H1 (cell line): ENCODE data around the gene PDE8B. TPM values are rescaled to one million over a fixed set of nuclear protein-coding genes. Genes with fewer than 3 reads are reported as not detected.

Experiments
- CTCF ChIA-PET: fragments of 300-600 bp; sonication (Branson Sonifier 250); formaldehyde crosslinking; loops from one replicate; lab custom pipeline; 2021; ENCODE audit not compliant: partially characterized antibody; lab: Charles Lee
- POLR2A ChIA-PET: fragments of 300-600 bp; sonication (Branson Sonifier 250); formaldehyde crosslinking; loops from one replicate; lab custom pipeline; 2021; ENCODE audit warnings: inconsistent platforms; ENCODE audit not compliant: partially characterized antibody; lab: Charles Lee
- DNase-seq, 2 experiments: peaks; one replicate each; pipeline versions ENCODE4 v3.0.0 to v3.0.0-alpha.2; 2010 to 2022; ENCODE audit warnings: low spot score in 2 of 2, low read depth in 1 of 2, mixed read lengths in 1 of 2
- FAIRE-seq: peaks from 2 replicates; lab custom pipeline; 2011; peaks lifted over from hg19 to GRCh38; lab: Jason Lieb, UNC
- H2AFZ ChIP-seq: 2 replicates; pipeline ENCODE4 v1.8.1; 2012; ENCODE audit warnings: low read length, inconsistent platforms
- H2AK5ac ChIP-seq: 2 replicates; pipeline ENCODE4 v1.6.1; 2013; ENCODE audit warnings: low read depth, low read length
- H2BK120ac ChIP-seq: replicated peaks from 2 replicates; pipeline ENCODE3; 2013; ENCODE audit warnings: low read depth, low read length, inconsistent platforms
- H2BK12ac ChIP-seq: 2 replicates; pipeline ENCODE4 v1.6.1; 2013; ENCODE audit warnings: low read depth, low read length
- H2BK15ac ChIP-seq: 2 replicates; pipeline ENCODE4 v1.6.1; 2013; ENCODE audit warnings: low read length
- H2BK20ac ChIP-seq: 2 replicates; pipeline ENCODE4 v1.6.1; 2013; ENCODE audit warnings: low read length
- H2BK5ac ChIP-seq: 2 replicates; pipeline ENCODE4 v1.6.1; 2013; ENCODE audit warnings: low read depth, low read length
- H3K14ac ChIP-seq: 2 replicates; pipeline ENCODE4 v1.6.1; 2013; ENCODE audit warnings: inconsistent platforms; ENCODE audit not compliant: insufficient read length
- H3K18ac ChIP-seq: 2 replicates; pipeline ENCODE4 v1.6.1; 2013; ENCODE audit warnings: low read length; ENCODE audit errors: extremely low read depth
- H3K23ac ChIP-seq: 2 replicates; pipeline ENCODE4 v1.6.1; 2013; ENCODE audit warnings: inconsistent platforms; ENCODE audit not compliant: insufficient read length
- H3K23me2 ChIP-seq: 2 replicates; pipeline ENCODE4 v1.6.1; 2013; ENCODE audit warnings: low read depth, low read length
- H3K27ac ChIP-seq: 2 replicates; pipeline ENCODE4 v1.6.1; 2011; ENCODE audit warnings: low read depth, low read length, inconsistent platforms
- H3K27me3 ChIP-seq, 4 experiments: replicated peaks in 1 of 4; 1 replicate in 1 of 4; 2 replicates in 3 of 4; pipeline versions ENCODE4 v1.6.1 to v1.8.1; 2011 to 2013; ENCODE audit warnings: low read length in 3 of 4, mild to moderate bottlenecking in 3 of 4, inconsistent platforms in 2 of 4, mixed read lengths in 2 of 4, moderate library complexity in 1 of 4; ENCODE audit not compliant: control insufficient read depth in 3 of 4, insufficient read depth in 3 of 4; ENCODE audit errors: extremely low read depth in 1 of 4
- H3K36me3 ChIP-seq, 4 experiments: 2 replicates each; pipeline versions ENCODE4 v1.6.1 to v1.8.1; 2011 to 2013; ENCODE audit warnings: mild to moderate bottlenecking in 4 of 4, low read length in 3 of 4, moderate library complexity in 2 of 4, control low read depth in 1 of 4, inconsistent platforms in 1 of 4; ENCODE audit not compliant: insufficient read depth in 4 of 4, control insufficient read depth in 2 of 4
- H3K4ac ChIP-seq: replicated peaks from 2 replicates; pipeline ENCODE3; 2013; ENCODE audit warnings: low read length, low read depth, mixed read lengths, inconsistent platforms; ENCODE audit not compliant: insufficient read length
- H3K4me1 ChIP-seq, 4 experiments: replicated peaks in 1 of 4; 1 replicate in 1 of 4; 2 replicates in 3 of 4; pipeline versions ENCODE4 v1.6.1 to v1.8.1; 2011 to 2013; ENCODE audit warnings: low read length in 3 of 4, inconsistent platforms in 2 of 4, mixed read lengths in 1 of 4; ENCODE audit not compliant: insufficient read depth in 4 of 4, control insufficient read depth in 3 of 4
- H3K4me2 ChIP-seq, 2 experiments: 2 replicates each; pipeline versions ENCODE4 v1.6.1 to v1.8.1; 2011 to 2013; ENCODE audit warnings: low read depth in 2 of 2, low read length in 2 of 2, control low read depth in 1 of 2, inconsistent platforms in 1 of 2, mild to moderate bottlenecking in 1 of 2; ENCODE audit not compliant: insufficient read depth in 1 of 2
- H3K4me3 ChIP-seq, 4 experiments: fragments of 200-600, 300-600 bp in 1 of 4; sonication (generic), shearing (Covaris generic), sonication (Bioruptor Twin) in 1 of 4; 2 replicates each; pipeline versions ENCODE4 v1.5.1 to v1.8.1; 2011 to 2016; ENCODE audit warnings: low read length in 4 of 4, low read depth in 3 of 4, control low read depth in 2 of 4, inconsistent platforms in 2 of 4, mild to moderate bottlenecking in 2 of 4, mixed read lengths in 1 of 4, moderate library complexity in 1 of 4; ENCODE audit not compliant: insufficient read depth in 2 of 4; ENCODE audit errors: extremely low read depth in 1 of 4
- H3K56ac ChIP-seq: replicated peaks from 2 replicates; pipeline ENCODE3; 2013; ENCODE audit warnings: low read depth, mild to moderate bottlenecking, mixed read lengths, low read length, inconsistent platforms; ENCODE audit not compliant: insufficient read length
- H3K79me1 ChIP-seq: 2 replicates; pipeline ENCODE4 v1.6.1; 2013; ENCODE audit warnings: low read depth, low read length, control low read depth
- H3K79me2 ChIP-seq, 2 experiments: 2 replicates each; pipeline versions ENCODE4 v1.6.1 to v1.8.1; 2012 to 2013; ENCODE audit warnings: low read length in 2 of 2, mild to moderate bottlenecking in 2 of 2, inconsistent platforms in 1 of 2; ENCODE audit not compliant: insufficient read depth in 2 of 2, control insufficient read depth in 1 of 2
- H3K9ac ChIP-seq, 4 experiments: replicated peaks in 1 of 4; 1 replicate in 1 of 4; 2 replicates in 3 of 4; pipeline versions ENCODE4 v1.6.1 to v1.8.1; 2011 to 2013; ENCODE audit warnings: low read depth in 3 of 4, low read length in 3 of 4, control low read depth in 2 of 4, mild to moderate bottlenecking in 2 of 4, moderate library complexity in 2 of 4, inconsistent platforms in 1 of 4; ENCODE audit errors: extremely low read depth in 1 of 4
- H3K9me3 ChIP-seq, 2 experiments: 2 replicates each; pipeline versions ENCODE4 v1.6.1 to v1.8.1; 2012 to 2013; ENCODE audit warnings: mild to moderate bottlenecking in 2 of 2, moderate library complexity in 2 of 2, control low read depth in 1 of 2, inconsistent platforms in 1 of 2, low read depth in 1 of 2, low read length in 1 of 2, mixed read lengths in 1 of 2; ENCODE audit not compliant: insufficient read depth in 2 of 2
- H4K20me1 ChIP-seq, 2 experiments: replicated peaks in 1 of 2; 2 replicates each; pipeline versions ENCODE3 to v1.8.1; 2011 to 2013; ENCODE audit warnings: inconsistent platforms in 2 of 2, low read length in 2 of 2, mild to moderate bottlenecking in 1 of 2; ENCODE audit not compliant: insufficient read depth in 2 of 2, control insufficient read depth in 1 of 2
- H4K5ac ChIP-seq: 2 replicates; pipeline ENCODE4 v1.6.1; 2013; ENCODE audit warnings: low read length, low read depth, mixed read lengths, inconsistent platforms; ENCODE audit not compliant: insufficient read length
- H4K8ac ChIP-seq: 2 replicates; pipeline ENCODE4 v1.8.0; 2013; ENCODE audit warnings: mild to moderate bottlenecking, moderate library complexity, low read length, inconsistent platforms; ENCODE audit not compliant: insufficient read depth; ENCODE audit errors: extremely low read depth
- H4K91ac ChIP-seq: replicated peaks from 2 replicates; pipeline ENCODE3; 2013; ENCODE audit warnings: low read length, mixed read lengths, inconsistent platforms; ENCODE audit not compliant: insufficient read length
- ATF2 ChIP-seq: IDR thresholded peaks from 2 replicates; pipeline ENCODE4 v1.6.1; 2012; ENCODE audit warnings: low read length, inconsistent platforms
- EP300 ChIP-seq, 2 experiments: IDR thresholded peaks; 1 replicate in 1 of 2; 2 replicates in 1 of 2; pipeline ENCODE4 v1.6.1; 2011 to 2012; ENCODE audit warnings: low read depth in 2 of 2, low read length in 2 of 2, mild to moderate bottlenecking in 2 of 2, borderline replicate concordance in 1 of 2, inconsistent platforms in 1 of 2, moderate library complexity in 1 of 2
- GABPA ChIP-seq: IDR thresholded peaks from 2 replicates; pipeline ENCODE4 v1.6.1; 2011; ENCODE audit warnings: mild to moderate bottlenecking, low read length, moderate library complexity, borderline replicate concordance; ENCODE audit not compliant: insufficient read depth
- NRF1 ChIP-seq: IDR thresholded peaks from 2 replicates; pipeline ENCODE4 v1.6.1; 2011; ENCODE audit warnings: mild to moderate bottlenecking, low read depth, low read length, improper control_type of control experiment
- PHF8 ChIP-seq: fragments of 200-600 bp; sonication (generic); conservative IDR thresholded peaks from 2 replicates; pipeline ENCODE4 v1.7.1; 2012; ENCODE audit warnings: low read depth, mild to moderate bottlenecking, inconsistent platforms, low read length, moderate library complexity
- RAD21 ChIP-seq, 2 experiments: IDR thresholded peaks in 1 of 2; conservative IDR thresholded peaks in 1 of 2; 2 replicates each; pipeline ENCODE4 v1.6.1; 2011; ENCODE audit warnings: low read depth in 2 of 2, low read length in 2 of 2, improper control_type of control experiment in 1 of 2, inconsistent platforms in 1 of 2, mild to moderate bottlenecking in 1 of 2, moderate library complexity in 1 of 2
- RFX5 ChIP-seq: IDR thresholded peaks from 2 replicates; pipeline ENCODE4 v1.6.1; 2011; ENCODE audit warnings: low read depth, low read length, improper control_type of control experiment, borderline replicate concordance
- SP2 ChIP-seq: IDR thresholded peaks from 2 replicates; pipeline ENCODE4 v1.6.1; 2012; ENCODE audit warnings: mild to moderate bottlenecking, low read length, inconsistent platforms
- TBP ChIP-seq: IDR thresholded peaks from 2 replicates; pipeline ENCODE4 v1.6.1; 2011; ENCODE audit warnings: low read depth, low read length, improper control_type of control experiment
- WGBS, 2 experiments: shearing (Covaris generic) in 1 of 2; methylation state at CpG; one replicate each; pipeline versions ENCODE4 v1.1.6 to v1.1.7; 2013 to 2015; ENCODE audit warnings: low lambda C conversion rate in 2 of 2, mixed read lengths in 2 of 2, inconsistent platforms in 1 of 2, low coverage in 1 of 2, missing lambda C conversion rate in 1 of 2; ENCODE audit not compliant: insufficient replicate concordance in 2 of 2, insufficient coverage in 1 of 2, insufficient read length in 1 of 2; ENCODE audit errors: extremely low coverage in 1 of 2, missing lambda C conversion rate in 1 of 2; 5-methylcytosine and 5-hydroxymethylcytosine counted together
- polyA plus RNA-seq, 7 experiments: library from polyadenylated mRNA; depleted of rRNA in 3 of 7; stranded (reverse) in 5 of 7; unstranded in 2 of 7; fragments of >200 nt in 5 of 7; fragments of 200-250 nt in 2 of 7; gene quantifications; 1 replicate in 5 of 7; 2 replicates in 1 of 7; 4 replicates in 1 of 7; pipeline versions ENCODE4 v1.2.1 to v1.2.3, GENCODE V29; 2011 to 2013; ENCODE audit warnings: missing spikeins in 2 of 7, mixed read lengths in 2 of 7
- total RNA-seq: library from RNA; stranded (reverse); fragmentation: NEBNext Ultra II Directional; extraction: Animal tissue kit (Norgen Biotek cat#: 25700); gene quantifications from 2 replicates; pipeline ENCODE4 v1.2.1, GENCODE V29; 2021

PDE8B gene
- total and polyA plus RNA-seq, 2 of the 8 experiments (the other 6 are each of a cell fraction or from before 2014, with no cell fraction given): 0.32 to 1.1 TPM

DNA sequence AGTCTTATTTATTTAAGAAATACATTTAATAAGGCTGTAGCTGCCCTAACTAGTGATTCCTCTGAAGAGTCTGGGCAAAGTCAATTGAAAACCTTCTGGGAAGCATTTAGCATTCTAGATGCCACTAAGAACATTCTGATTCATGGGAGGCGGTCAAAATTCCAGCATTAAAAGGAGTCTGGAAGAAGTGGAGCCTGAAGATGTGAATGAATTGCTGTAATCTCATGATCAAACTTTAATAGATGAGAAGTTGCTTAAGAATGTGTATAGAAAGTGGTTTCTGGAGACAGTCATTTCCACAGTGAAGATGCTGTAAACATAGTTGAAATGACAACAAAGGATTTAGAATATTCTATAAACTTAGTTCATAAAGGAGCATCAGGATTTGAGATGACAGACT, 220.2 kb downstream of the PDE8B start:
- no peak overlapping the region for H2BK12ac ChIP-seq
- CTCF ChIA-PET: no interaction called here
- no peaks in the 10 kb centered on the region for H3K27me3 ChIP-seq
- no peak overlapping the region for H2BK5ac ChIP-seq
- WGBS, 2 experiments: 88% methylated on average over 1 of the region's 1 CpG; no CpG with 5 or more reads in 1 of the 2 experiments
- no peaks in the 10 kb centered on the region for H3K9me3 ChIP-seq
- no peak overlapping the region for H2BK120ac ChIP-seq
- no peak overlapping the region for H3K4ac ChIP-seq
- H3K27ac ChIP-seq: no peak overlapping the region
- H3K4me3 ChIP-seq: no peak overlapping the region
- H2BK20ac ChIP-seq: no peak overlapping the region
- no peak overlapping the region for H4K91ac ChIP-seq
- no peak overlapping the region for H2AFZ ChIP-seq
- no peaks in the 10 kb centered on the region for H3K23me2 ChIP-seq
- no peak overlapping the region for H2BK15ac ChIP-seq
- H2AK5ac ChIP-seq: no peak overlapping the region
- no peaks in the 10 kb centered on the region for H4K20me1 ChIP-seq
- H3K4me2 ChIP-seq: no peak overlapping the region
- no peak for TF ChIP-seq TBP
- TF ChIP-seq RFX5: no peak
- TF ChIP-seq NRF1: no peak
- TF ChIP-seq EP300 (IDR thresholded peaks at IDR 0.05; ENCODE audit: borderline replicate concordance in 1 of 2, low read depth in 2 of 2, low read length in 2 of 2): no peak
- no peak for TF ChIP-seq GABPA
- TF ChIP-seq PHF8: no peak
- TF ChIP-seq RAD21 (IDR thresholded peaks at IDR 0.05 in 1 of 2, conservative IDR thresholded peaks at IDR 0.05 in 1 of 2; ENCODE audit: low read depth in 2 of 2, low read length in 2 of 2): no peak
- TF ChIP-seq SP2: no peak
- no peak for TF ChIP-seq ATF2
- no peak overlapping the region for H4K8ac ChIP-seq
- H3K23ac ChIP-seq: no peak overlapping the region
- H3K4me1 ChIP-seq: no peaks in the 10 kb centered on the region
- no peaks in the 10 kb centered on the region for H3K79me2 ChIP-seq
- no peak overlapping the region for H3K9ac ChIP-seq
- H3K14ac ChIP-seq: no peak overlapping the region
- no peak overlapping the region for H3K18ac ChIP-seq
- no peaks in the 10 kb centered on the region for H3K79me1 ChIP-seq
- peaks cover 0 to 7% (median 4%) of the 10 kb centered on the region in 4 experiments; a peak in 4 of 8 replicates for H3K36me3 ChIP-seq
- DNase-seq (no peak), FAIRE-seq (no peak)
- no peak overlapping the region for H4K5ac ChIP-seq
- no peak overlapping the region for H3K56ac ChIP-seq
- POLR2A ChIA-PET: no interaction called here
